NB4 (cell line): ENCODE data around the gene GFRA3.

ENCODE experiments used
- CTCF ChIP-seq: IDR thresholded peaks from one replicate; pipeline ENCODE4 v1.5.1; 2012; ENCODE audit warnings: low read depth, low read length
- MYC ChIP-seq: IDR thresholded peaks from 2 replicates; pipeline ENCODE4 v1.6.1; 2011; ENCODE audit warnings: low read depth, low read length
- POLR2A ChIP-seq: IDR thresholded peaks from 2 replicates; pipeline ENCODE4 v1.6.1; 2011; ENCODE audit warnings: mild to moderate bottlenecking; ENCODE audit not compliant: insufficient read length; ENCODE audit errors: extremely low read depth

DNA sequence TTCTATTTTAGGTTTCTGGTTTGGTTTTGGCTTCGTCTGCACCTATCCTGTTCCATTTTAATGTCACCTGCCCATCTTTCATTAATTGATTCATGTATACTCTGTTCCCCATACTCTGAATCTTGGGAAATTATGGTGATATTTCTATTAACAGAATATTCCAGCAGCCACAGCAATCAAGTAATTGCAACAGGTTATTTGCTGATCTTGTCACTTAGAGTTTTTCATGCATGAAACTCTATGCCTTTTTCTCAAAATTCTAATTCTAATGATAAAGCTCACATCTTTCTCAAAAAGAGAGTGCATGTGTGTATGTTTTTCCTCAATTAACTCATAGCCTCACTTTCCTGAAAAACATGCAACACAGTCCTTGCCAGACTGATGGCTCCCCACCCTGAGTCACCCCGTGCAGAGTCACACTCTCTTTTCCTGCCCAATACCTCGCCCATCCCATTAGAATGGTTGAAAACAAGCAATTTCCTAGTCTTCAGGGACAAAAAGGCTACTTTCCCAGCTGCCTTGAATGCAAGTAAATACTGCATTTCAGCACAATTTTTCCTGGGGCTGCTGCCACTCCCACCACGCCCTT is 15.6 kb downstream of the GFRA3 start:
- TF ChIP-seq MYC = no peak
- no peak for TF ChIP-seq POLR2A
- no peak for TF ChIP-seq CTCF
